HPDE6-E6E7 (cell line): ENCODE measurements around the gene CASP14.
"Not testable (repeated sequence)": the region's sequence is repeated elsewhere in the genome, so short reads cannot be mapped to it uniquely, and the experiment has no call there.

Experiments
- DNase-seq: peaks from one replicate; pipeline ENCODE4 v3.0.0; 2011; ENCODE audit warnings: missing footprints; ENCODE audit errors: extremely low spot score

Gene CASP14

DNA sequence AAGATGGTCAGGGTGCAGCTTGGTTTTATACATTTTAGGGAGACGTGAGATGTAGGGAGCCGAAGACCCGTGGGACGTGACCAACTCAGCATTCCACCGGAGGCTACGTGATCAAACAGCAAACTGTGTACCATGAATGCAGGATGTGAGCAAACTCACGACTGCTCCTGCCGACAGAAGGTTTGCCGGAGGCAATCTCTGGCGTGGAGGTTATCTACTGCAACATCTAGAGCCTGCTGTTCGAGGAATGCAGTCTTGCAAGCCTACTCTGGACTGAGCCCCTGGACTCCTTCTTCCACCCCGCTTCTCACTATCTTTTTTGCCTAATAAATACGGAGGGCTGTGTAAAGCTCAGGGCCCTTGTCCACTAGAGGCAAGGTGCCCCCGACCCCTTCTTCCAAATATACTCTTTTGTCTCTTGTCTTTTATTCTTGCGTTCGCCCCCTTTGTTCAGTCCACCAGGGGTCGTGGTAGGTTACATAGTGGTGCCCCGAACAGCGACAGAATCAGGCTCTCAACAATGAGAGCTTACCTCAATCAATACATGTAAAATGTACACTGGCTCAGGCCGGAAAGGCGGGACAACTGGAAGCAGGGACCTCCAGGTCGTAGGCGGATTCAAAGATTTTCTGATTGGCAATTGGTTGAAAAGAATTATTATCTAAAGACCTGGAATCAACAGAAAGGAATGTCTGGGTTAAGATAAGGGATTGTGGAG is 23.8 kb downstream of the CASP14 start:
- DNase-seq, result no peak

DNA sequence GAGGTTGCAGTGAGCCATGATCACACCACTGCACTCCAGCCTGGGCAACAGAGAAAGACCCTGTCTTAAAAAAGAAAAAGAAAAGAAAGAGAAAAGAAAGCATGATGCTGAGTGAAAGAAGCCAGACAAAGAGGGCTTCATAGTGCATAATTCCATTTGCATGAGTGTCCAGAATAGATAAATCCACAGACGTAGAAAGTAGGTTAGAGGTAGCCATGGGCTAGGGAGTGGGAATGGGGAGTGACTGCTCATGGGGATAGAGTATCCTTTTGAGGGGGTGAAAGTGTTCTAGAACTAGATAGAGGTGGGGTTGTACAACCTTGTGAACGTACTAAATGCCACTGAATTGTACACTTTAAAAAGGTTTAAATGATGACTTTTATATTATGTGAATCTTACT is 25.1 kb downstream of the CASP14 start:
- no peak for DNase-seq

GRCh38 chr19:15075806-15076205 is 26.5 kb downstream of the CASP14 start:
- no peak for DNase-seq

DNA sequence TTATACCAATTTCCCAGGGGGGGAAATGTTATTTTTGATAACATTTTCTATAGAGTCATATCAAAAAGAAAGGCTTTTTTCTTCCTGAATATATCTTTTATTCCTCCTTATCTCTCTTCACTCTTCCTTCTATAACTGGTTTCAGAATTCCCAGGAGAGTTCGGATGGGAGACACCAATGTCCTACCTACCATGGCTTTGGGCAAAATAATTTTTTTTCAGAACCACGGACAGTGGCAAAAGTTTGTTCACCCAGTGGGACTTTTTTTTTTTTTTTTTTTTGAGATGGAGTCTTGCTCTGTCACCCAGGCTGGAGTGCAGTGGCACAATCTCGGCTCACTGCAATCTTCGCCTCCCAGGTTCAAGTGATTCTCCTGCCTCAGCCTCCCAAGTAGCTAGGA is 30.7 kb downstream of the CASP14 start:
- DNase-seq, result not testable (repeated sequence)

- DNase-seq, result no peak
Observed at GRCh38 chr19:15081911-15082310, 32.6 kb downstream of the CASP14 start, which contains the start of gene OR1I1. OR1I1 (plus strand) TSS chr19:15082211; CDS start chr19:15087066, 4,855 bp downstream.

DNA sequence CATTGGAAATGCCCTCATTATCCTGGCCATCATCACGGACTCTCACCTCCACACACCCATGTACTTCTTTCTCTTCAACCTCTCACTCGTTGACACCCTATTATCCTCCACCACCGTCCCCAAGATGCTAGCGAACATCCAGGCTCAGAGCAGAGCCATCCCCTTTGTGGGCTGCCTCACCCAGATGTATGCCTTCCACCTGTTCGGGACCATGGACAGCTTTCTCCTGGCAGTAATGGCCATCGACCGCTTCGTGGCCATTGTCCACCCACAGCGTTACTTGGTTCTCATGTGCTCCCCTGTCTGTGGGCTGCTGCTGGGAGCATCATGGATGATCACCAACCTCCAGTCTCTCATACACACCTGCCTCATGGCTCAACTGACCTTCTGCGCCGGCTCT is 37.9 kb downstream of the CASP14 start:
- DNase-seq, result no peak

DNA sequence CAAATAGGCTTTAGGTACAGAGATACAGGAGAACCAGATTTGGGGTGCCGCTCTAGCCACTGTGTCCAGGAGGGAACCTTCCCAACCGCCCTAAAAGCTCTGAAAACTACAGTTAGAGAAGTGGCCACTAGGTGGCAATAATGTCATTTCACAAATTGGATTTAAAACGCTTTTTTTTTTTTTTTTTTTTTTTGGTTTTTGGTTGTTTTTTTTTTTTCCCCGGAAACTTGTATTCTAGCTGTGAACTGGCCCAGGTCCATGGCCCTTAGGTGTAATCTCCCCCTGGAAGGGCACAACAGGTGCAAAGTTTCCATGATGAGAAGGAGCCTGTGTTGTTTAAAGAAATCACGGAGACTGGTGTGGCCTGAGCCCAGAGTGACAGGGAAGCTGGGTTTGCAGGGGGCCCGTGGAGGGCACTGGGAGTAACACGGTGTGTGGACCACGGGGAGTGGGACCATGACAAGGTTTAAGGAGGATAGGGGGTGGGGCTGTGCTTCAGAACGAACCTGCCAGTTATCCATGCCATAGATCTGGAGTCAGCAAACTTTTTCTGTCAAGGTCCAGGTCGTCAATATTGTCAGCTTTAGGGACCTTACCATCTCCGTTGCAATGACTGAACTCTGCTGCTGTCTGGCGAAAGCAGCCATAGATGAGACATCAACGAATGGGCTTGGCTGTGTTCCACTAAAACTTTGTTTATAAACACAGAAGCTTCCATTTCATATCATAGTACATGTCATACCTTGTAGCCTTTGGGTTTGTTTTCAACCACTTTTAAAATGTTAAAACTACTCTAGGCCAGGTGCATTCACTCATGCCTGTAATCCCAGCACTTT is 42.9 kb downstream of the CASP14 start:
- no peak for DNase-seq

GRCh38 chr19:15093001-15093400 is 43.7 kb downstream of the CASP14 start:
- DNase-seq, result no peak

GRCh38 chr19:15096223-15096622 is 46.9 kb downstream of the CASP14 start:
- DNase-seq, result no peak

DNA sequence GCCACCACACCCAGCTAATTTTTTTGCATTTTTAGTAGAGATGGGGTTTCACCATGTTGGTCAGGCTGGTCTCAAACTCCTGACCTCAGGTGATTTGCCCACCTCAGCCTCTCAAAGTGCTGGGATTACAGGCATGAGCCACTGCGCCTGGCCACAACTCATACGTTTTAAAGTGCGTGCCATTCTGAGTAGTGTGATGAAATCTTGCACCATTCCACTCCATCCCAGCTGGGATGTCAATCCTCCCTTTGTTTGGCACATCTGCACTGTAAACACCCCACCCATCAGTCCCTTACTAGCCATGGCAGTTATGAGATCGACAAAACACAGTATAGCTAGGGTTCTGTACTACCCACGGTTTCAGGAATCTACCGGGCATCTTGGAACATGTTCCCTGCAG is 48.7 kb downstream of the CASP14 start:
- not testable (repeated sequence) for DNase-seq

DNA sequence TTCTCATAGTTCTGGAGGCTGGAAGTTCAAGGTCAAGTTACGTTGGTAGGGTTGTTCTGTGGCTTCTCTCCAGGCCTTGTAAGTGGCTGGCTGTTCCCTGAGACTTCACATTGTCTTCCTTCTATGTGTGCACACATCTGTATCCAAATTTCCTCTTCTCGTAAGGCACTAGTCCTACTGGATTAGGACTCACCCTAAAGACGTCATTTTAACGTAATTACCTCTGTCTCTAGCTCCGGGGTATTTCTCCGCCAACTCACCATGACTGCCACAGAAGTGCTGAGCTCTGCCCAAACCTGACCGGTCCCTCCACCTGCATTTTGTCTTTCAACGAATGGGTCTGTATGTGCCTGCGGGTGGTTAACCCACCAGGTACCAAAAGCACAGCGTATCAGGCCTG is 49.2 kb downstream of the CASP14 start:
- no peak for DNase-seq

- DNase-seq, result no peak
Observed at GRCh38 chr19:15099017-15099582, 49.8 kb downstream of the CASP14 start.

- DNase-seq, result no peak
Observed at GRCh38 chr19:15101479-15102082, 52.3 kb downstream of the CASP14 start.

GRCh38 chr19:15104003-15104402 is 54.7 kb downstream of the CASP14 start:
- no peak for DNase-seq

DNA sequence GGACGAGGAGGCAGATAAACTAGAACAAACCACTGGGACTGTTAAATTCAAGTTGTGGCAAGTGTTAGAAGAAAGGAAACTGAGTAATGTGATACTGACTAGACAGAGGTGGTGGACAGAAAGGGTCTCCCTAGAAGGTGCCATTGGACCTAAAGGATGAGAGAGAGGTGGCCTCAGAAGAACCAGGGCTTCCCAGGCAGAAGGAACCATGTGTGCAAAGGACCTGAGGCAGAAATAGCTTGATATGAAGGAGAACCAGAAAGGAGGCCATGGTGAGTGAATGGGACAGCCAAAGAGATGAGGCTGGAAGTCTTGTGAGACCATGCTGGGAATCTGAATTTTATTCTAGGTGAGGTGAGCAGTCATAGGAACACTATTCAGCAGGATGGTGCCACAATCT is 55.1 kb downstream of the CASP14 start:
- no peak for DNase-seq

GRCh38 chr19:15105044-15105443 is 55.8 kb downstream of the CASP14 start:
- no peak for DNase-seq

- DNase-seq, result no peak
Observed at GRCh38 chr19:15107061-15108010, 58.1 kb downstream of the CASP14 start, which contains the start of gene SYDE1. SYDE1 (plus strand) TSS chr19:15107401; CDS start chr19:15107434, 33 bp downstream.
